ENCODE data around the gene GRM4.
A peak's percentile ranks its signal among the peaks of the same experiment; 100 is the strongest.

- TF ChIP-seq EZH2 (IDR thresholded peaks at IDR 0.05; ENCODE audit: borderline replicate concordance, low read length) (no peak), CTCF (IDR thresholded peaks at IDR 0.05; ENCODE audit: low read length) (peak; percentile 25; the same call in 1 of the 2 replicates)
These were observed 1.9 kb downstream of the GRM4 start for GRCh38 chr6:34143884-34144580.

Measured in OCI-LY1 (cell line).